Breast epithelium (tissue), 3 donors: ENCODE measurements around the gene SLC25A10.

ENCODE experiments used
- CTCF ChIP-seq, 3 donors: fragments of 450-650 bp; IDR thresholded peaks; one replicate each; pipeline ENCODE4 v1.5.1; 2016 to 2017; ENCODE audit warnings: antibody characterized with exemption in 3 of 3, mild to moderate bottlenecking in 3 of 3, moderate library complexity in 3 of 3
- POLR2A ChIP-seq: fragments of 450-650 bp; IDR thresholded peaks from one replicate; pipeline ENCODE4 v1.6.1; 2016; ENCODE audit warnings: antibody characterized with exemption, mild to moderate bottlenecking, moderate library complexity
- POLR2AphosphoS5 ChIP-seq, 3 donors: sonication (generic); formaldehyde crosslinking; IDR thresholded peaks; one replicate each; pipeline ENCODE4 v1.6.1; 2017; ENCODE audit warnings: antibody characterized with exemption in 3 of 3

DNA sequence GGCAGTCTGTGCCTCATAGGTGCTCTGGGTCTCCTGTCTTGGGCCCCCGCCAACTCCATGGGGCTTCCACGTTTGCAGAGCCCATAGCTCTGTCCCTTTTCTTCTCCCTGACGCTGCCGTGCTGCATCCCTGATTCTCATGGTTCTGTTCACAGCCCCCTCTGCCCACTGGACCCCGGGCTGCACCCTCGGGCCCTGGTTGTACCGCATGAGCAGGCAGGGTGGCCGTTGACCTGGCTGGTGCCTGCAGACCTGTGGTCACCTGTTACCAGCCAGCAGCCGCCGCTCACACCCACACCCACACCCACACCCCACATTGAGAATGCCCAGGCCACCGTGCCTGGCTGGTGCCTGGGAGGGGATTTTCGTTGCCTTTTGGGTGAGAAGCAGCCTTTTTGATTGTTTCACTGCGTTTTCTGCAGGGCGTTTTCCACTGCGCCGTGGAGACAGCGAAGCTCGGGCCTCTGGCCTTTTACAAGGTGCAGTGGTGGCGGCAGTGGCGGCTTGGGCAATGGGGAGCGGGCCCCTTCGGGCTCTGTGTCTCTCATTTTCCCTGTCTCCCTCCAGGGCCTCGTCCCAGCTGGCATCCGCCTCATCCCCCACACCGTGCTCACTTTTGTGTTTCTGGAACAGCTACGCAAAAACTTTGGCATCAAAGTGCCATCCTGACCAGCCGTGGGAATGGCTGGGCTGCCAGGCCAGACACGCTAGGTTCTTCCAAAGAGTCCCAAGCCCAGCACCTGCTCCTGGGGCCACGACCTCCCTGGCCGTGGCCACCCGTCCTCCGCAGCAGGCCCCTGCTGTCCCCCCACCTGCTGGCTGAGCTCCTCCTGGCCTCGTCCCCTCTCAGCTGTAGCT is 7.6 kb downstream of the SLC25A10 start:
- no peak for TF ChIP-seq CTCF (IDR thresholded peaks at IDR 0.05)
- no peak for TF ChIP-seq POLR2A
- TF ChIP-seq POLR2AphosphoS5 (IDR thresholded peaks at IDR 0.05) = no peak
